Measurements from ENCODE around the gene MRPL40. TPM values are rescaled to one million over a fixed set of nuclear protein-coding genes. Genes with fewer than 3 reads are reported as not detected.

Gene MRPL40
- total RNA-seq, 8 experiments from 2014 or later: 30.3 to 86.6 (median 43.8) TPM

- H3K27ac ChIP-seq: peak overlapping the region in 1 of 2 donors; percentile 30
- 9 to 100% (median 90%) methylated on average over 2 to 4 of the region's 6 CpGs; no CpG with 5 or more reads in 5 of the 10 experiments for WGBS, 10 experiments
Observed at GRCh38 chr22:19398206-19398605, 34.1 kb upstream of the MRPL40 start.

GRCh38 chr22:19398652-19399051, 33.7 kb upstream of the MRPL40 start:
- WGBS, 10 experiments: 79 to 100% (median 80%) methylated on average over 1 to 2 of the region's 2 CpGs; no CpG with 5 or more reads in 5 of the 10 experiments
- H3K27ac ChIP-seq: peak overlapping the region in 1 of 2 donors; percentile 30
- in situ Hi-C loops (cut with MboI; ENCODE audit: low pct_unique_long_range_greater_than_20kb in 2 of 9, low sequenced_read_pairs in 9 of 9, unreplicated experiment in 9 of 9): no loop called here

More at GRCh38 chr22:19398206-19398605, 34.1 kb upstream of the MRPL40 start:
- in situ Hi-C loops (cut with MboI; ENCODE audit: low pct_unique_long_range_greater_than_20kb in 2 of 9, low sequenced_read_pairs in 9 of 9, unreplicated experiment in 9 of 9): no loop called here
- Histone ChIP-seq H3K4me1 (replicated peaks in 1 of 2) (no peaks in the 10 kb centered on the region), H3K4me3 (no peak overlapping the region)
- ATAC-seq (replicated peaks in 6 of 8): peak in 3 of 8 experiments; percentile 97 to 99 (median 98)

GRCh38 chr22:19400881-19401280, 31.5 kb upstream of the MRPL40 start:
- H3K4me1 ChIP-seq (replicated peaks in 1 of 2): no peaks in the 10 kb centered on the region
- ATAC-seq (replicated peaks in 6 of 8): no peak
- WGBS, 10 experiments: 91 to 100% (median 96%) methylated on average over 1 to 6 of the region's 6 CpGs; no CpG with 5 or more reads in 2 of the 10 experiments
- in situ Hi-C loops (cut with MboI; ENCODE audit: low pct_unique_long_range_greater_than_20kb in 2 of 9, low sequenced_read_pairs in 9 of 9, unreplicated experiment in 9 of 9): no loop called here
- no peak overlapping the region for H3K4me3 ChIP-seq
- H3K27ac ChIP-seq: no peak overlapping the region

More at GRCh38 chr22:19398652-19399051, 33.7 kb upstream of the MRPL40 start:
- Histone ChIP-seq H3K4me3 (no peak overlapping the region), H3K4me1 (replicated peaks in 1 of 2) (no peaks in the 10 kb centered on the region)
- no peak for ATAC-seq (replicated peaks in 6 of 8)

- Histone ChIP-seq H3K27ac (no peak overlapping the region), H3K4me3 (no peak overlapping the region), H3K4me1 (replicated peaks in 1 of 2) (no peaks in the 10 kb centered on the region)
- no peak for ATAC-seq (replicated peaks in 6 of 8)
- in situ Hi-C loops (cut with MboI; ENCODE audit: low pct_unique_long_range_greater_than_20kb in 2 of 9, low sequenced_read_pairs in 9 of 9, unreplicated experiment in 9 of 9): no loop called here
- 86 to 100% (median 96%) methylated on average over 1 to 4 of the region's 4 CpGs; no CpG with 5 or more reads in 4 of the 10 experiments for WGBS, 10 experiments
Observed at GRCh38 chr22:19401483-19401882, 30.9 kb upstream of the MRPL40 start.

- no peak overlapping the region for H3K4me3 ChIP-seq
- no peak overlapping the region for H3K27ac ChIP-seq
- 79 to 100% (median 98%) methylated on average over 1 to 4 of the region's 4 CpGs; no CpG with 5 or more reads in 1 of the 10 experiments for WGBS, 10 experiments
- no peak for ATAC-seq (replicated peaks in 6 of 8)
- in situ Hi-C loops (cut with MboI; ENCODE audit: low pct_unique_long_range_greater_than_20kb in 2 of 9, low sequenced_read_pairs in 9 of 9, unreplicated experiment in 9 of 9): no loop called here
- no peaks in the 10 kb centered on the region for H3K4me1 ChIP-seq (replicated peaks in 1 of 2)
Observed at GRCh38 chr22:19402642-19403191, 29.6 kb upstream of the MRPL40 start.

GRCh38 chr22:19404676-19405075, 27.7 kb upstream of the MRPL40 start:
- WGBS, 10 experiments: 83 to 100% (median 100%) methylated on average over 1 to 3 of the region's 3 CpGs; no CpG with 5 or more reads in 2 of the 10 experiments
- Histone ChIP-seq H3K4me3 (no peak overlapping the region), H3K27ac (no peak overlapping the region), H3K4me1 (replicated peaks in 1 of 2) (no peaks in the 10 kb centered on the region)
- in situ Hi-C loops (cut with MboI; ENCODE audit: low pct_unique_long_range_greater_than_20kb in 2 of 9, low sequenced_read_pairs in 9 of 9, unreplicated experiment in 9 of 9): no loop called here
- no peak for ATAC-seq (replicated peaks in 6 of 8)

- no peak overlapping the region for H3K4me3 ChIP-seq
- no peaks in the 10 kb centered on the region for H3K4me1 ChIP-seq (replicated peaks in 1 of 2)
- 67 to 100% (median 98%) methylated on average over 1 to 4 of the region's 4 CpGs; no CpG with 5 or more reads in 2 of the 10 experiments for WGBS, 10 experiments
- in situ Hi-C loops (cut with MboI; ENCODE audit: low pct_unique_long_range_greater_than_20kb in 2 of 9, low sequenced_read_pairs in 9 of 9, unreplicated experiment in 9 of 9): no loop called here
- ATAC-seq (replicated peaks in 6 of 8): no peak
- H3K27ac ChIP-seq: no peak overlapping the region
Observed at GRCh38 chr22:19405133-19405532, 27.2 kb upstream of the MRPL40 start.

GRCh38 chr22:19405652-19406051, 26.7 kb upstream of the MRPL40 start:
- in situ Hi-C loops (cut with MboI; ENCODE audit: low pct_unique_long_range_greater_than_20kb in 2 of 9, low sequenced_read_pairs in 9 of 9, unreplicated experiment in 9 of 9): no loop called here
- H3K4me1 ChIP-seq (replicated peaks in 1 of 2): no peaks in the 10 kb centered on the region
- H3K4me3 ChIP-seq: no peak overlapping the region
- 67 to 94% methylated on average over 1 to 4 of the region's 8 CpGs; no CpG with 5 or more reads in 8 of the 10 experiments for WGBS, 10 experiments
- H3K27ac ChIP-seq: no peak overlapping the region
- ATAC-seq (replicated peaks in 6 of 8): no peak

- Histone ChIP-seq H3K4me1 (replicated peaks in 1 of 2) (no peaks in the 10 kb centered on the region), H3K27ac (peak overlapping the region in 1 of 2 donors; percentile 16), H3K4me3 (no peak overlapping the region)
- no peak for ATAC-seq (replicated peaks in 6 of 8)
- 83 to 100% (median 97%) methylated on average over 1 to 3 of the region's 3 CpGs; no CpG with 5 or more reads in 4 of the 10 experiments for WGBS, 10 experiments
- in situ Hi-C loops (cut with MboI; ENCODE audit: low pct_unique_long_range_greater_than_20kb in 2 of 9, low sequenced_read_pairs in 9 of 9, unreplicated experiment in 9 of 9): no loop called here
Observed at GRCh38 chr22:19406281-19406811, 26.0 kb upstream of the MRPL40 start.

GRCh38 chr22:19406846-19407245, 25.5 kb upstream of the MRPL40 start:
- WGBS, 10 experiments: 67 to 100% (median 90%) methylated on average over 1 to 4 of the region's 4 CpGs; no CpG with 5 or more reads in 1 of the 10 experiments

GRCh38 chr22:19407649-19408606, 24.4 kb upstream of the MRPL40 start:
- Histone ChIP-seq H3K4me3 (no peak overlapping the region), H3K27ac (no peak overlapping the region), H3K4me1 (replicated peaks in 1 of 2) (peaks cover 0 to 4% of the 10 kb centered on the region in 2 donors)
- WGBS, 10 experiments: 71 to 100% (median 94%) methylated on average over 1 to 10 of the region's 16 CpGs
- in situ Hi-C loops (cut with MboI; ENCODE audit: low pct_unique_long_range_greater_than_20kb in 2 of 9, low sequenced_read_pairs in 9 of 9, unreplicated experiment in 9 of 9): no loop called here
- ATAC-seq (replicated peaks in 6 of 8): no peak

More at GRCh38 chr22:19406846-19407245, 25.5 kb upstream of the MRPL40 start:
- peak overlapping the region in 1 of 2 donors; percentile 49 for H3K27ac ChIP-seq
- in situ Hi-C loops (cut with MboI; ENCODE audit: low pct_unique_long_range_greater_than_20kb in 2 of 9, low sequenced_read_pairs in 9 of 9, unreplicated experiment in 9 of 9): no loop called here
- H3K4me3 ChIP-seq: no peak overlapping the region
- no peak for ATAC-seq (replicated peaks in 6 of 8)
- no peaks in the 10 kb centered on the region for H3K4me1 ChIP-seq (replicated peaks in 1 of 2)

GRCh38 chr22:19410941-19411689, 21.2 kb upstream of the MRPL40 start:
- Histone ChIP-seq H3K4me3 (no peak overlapping the region), H3K27ac (peak overlapping the region in 1 of 2 donors; percentile 53), H3K4me1 (replicated peaks in 1 of 2) (peaks cover 0 to 8% of the 10 kb centered on the region in 2 donors)
- 82 to 100% (median 92%) methylated on average over 1 to 5 of the region's 6 CpGs; no CpG with 5 or more reads in 1 of the 10 experiments for WGBS, 10 experiments
- in situ Hi-C loops (cut with MboI; ENCODE audit: low pct_unique_long_range_greater_than_20kb in 2 of 9, low sequenced_read_pairs in 9 of 9, unreplicated experiment in 9 of 9): no loop called here
- ATAC-seq (replicated peaks in 6 of 8): no peak

Data from motor neuron (in vitro differentiated cells).